HG03045 (cell line): ENCODE measurements around the gene ANAPC1.
"Not testable (repeated sequence)": the region's sequence is repeated elsewhere in the genome, so short reads cannot be mapped to it uniquely, and the experiment has no call there.

Experiments used
- ATAC-seq: cut with Tn5 transposase; IDR thresholded peaks from one replicate; pipeline ENCODE4 v1.9.1; 2021; ENCODE audit warnings: mild to moderate bottlenecking, moderate library complexity; ENCODE audit not compliant: unreplicated experiment

Gene ANAPC1

DNA sequence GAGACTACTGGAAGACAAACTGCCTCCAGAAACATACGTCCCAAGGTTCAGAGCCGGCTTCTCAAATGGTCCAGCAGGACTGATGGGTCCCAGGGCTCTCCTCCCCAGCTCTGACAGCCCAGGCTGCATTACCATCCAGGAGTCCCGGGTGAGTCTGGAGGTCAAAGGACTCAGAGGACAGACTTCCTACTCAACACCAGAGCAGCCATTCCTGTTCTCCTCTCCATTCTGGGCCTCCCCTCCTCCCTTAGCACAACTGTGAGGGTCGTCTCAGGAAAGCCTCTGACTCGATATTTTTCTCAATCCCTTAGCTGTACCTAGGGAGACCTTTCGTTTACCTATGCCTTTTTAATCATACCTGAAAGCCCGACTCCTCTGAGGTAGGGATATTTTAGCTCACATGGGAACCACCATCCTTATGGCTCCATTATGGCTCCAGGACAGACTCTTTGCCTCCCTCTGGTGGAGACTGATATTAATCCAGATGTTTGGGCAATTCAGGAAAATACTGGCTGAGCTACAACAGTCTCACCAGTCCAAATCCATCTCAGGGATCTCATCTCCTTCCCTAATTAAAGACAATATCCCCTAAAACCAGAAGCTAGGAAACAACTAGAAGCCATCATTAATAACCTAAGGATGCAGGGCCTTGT is 70.9 kb downstream of the ANAPC1 start:
- ATAC-seq = not testable (repeated sequence)

GRCh38 chr2:111790633-111791032 is 93.4 kb downstream of the ANAPC1 start:
- ATAC-seq = not testable (repeated sequence)

- not testable (repeated sequence) for ATAC-seq
Measured at GRCh38 chr2:111784081-111784480, 99.9 kb downstream of the ANAPC1 start.

GRCh38 chr2:111782195-111782594 is 101.8 kb downstream of the ANAPC1 start:
- ATAC-seq = not testable (repeated sequence)

DNA sequence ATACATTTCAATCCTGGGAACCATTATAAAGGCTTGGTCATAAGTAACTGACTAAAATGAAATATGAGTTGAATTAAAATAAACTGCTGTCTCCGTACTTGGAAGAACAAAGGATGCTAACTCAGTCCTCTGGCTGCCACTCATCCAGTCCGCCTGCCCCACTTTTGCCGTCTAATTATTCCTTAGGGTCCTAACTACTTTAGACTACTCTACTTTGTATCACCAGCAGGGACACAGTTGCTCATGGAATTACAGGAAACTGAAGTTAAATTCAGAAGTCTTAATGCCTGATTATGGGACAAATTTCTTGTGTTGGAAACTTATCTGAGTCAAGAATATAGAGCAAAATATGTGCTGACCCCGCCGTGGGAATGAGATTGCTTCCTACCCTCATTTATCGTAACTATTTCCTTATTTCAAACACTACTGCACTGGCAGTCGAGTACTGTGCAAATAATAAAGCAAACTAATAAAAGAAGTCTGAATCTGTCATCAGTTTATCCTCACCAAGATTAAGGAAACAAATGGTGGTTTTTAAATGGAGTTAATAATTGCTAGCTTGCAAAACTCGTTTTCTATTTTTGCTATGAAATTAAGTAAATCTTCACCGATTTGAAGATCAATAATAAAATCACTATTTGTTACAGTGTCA is 102.4 kb downstream of the ANAPC1 start:
- ATAC-seq = not testable (repeated sequence)

DNA sequence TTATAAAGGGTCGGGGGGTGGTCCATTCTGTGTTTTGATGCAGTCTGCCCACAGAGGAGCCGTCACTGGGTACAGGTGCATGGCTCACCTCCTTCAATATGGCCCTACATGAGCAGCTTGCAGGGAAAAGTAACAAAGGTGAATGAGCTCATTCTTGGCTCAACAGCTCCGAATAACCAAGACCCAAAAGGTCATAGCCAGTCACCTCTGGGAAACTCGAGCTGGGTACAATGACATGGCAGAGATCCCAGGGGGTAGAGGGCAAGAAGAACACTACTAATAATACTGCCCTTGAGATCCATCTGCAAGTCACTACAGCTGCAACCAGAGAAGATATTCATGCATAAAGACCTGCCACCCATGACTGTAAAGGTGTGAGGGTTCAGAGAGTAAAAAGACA is 106.8 kb downstream of the ANAPC1 start:
- not testable (repeated sequence) for ATAC-seq

GRCh38 chr2:111776296-111776695 is 107.7 kb downstream of the ANAPC1 start:
- ATAC-seq = not testable (repeated sequence)

- not testable (repeated sequence) for ATAC-seq
Measured at GRCh38 chr2:111772180-111772579, 111.8 kb downstream of the ANAPC1 start.

GRCh38 chr2:111770916-111771658 is 112.9 kb downstream of the ANAPC1 start:
- not testable (repeated sequence) for ATAC-seq

- ATAC-seq = not testable (repeated sequence)
Measured at GRCh38 chr2:111768266-111769190, 115.5 kb downstream of the ANAPC1 start.

GRCh38 chr2:111767087-111767486 is 116.9 kb downstream of the ANAPC1 start:
- not testable (repeated sequence) for ATAC-seq

GRCh38 chr2:111766295-111766694 is 117.7 kb downstream of the ANAPC1 start:
- not testable (repeated sequence) for ATAC-seq

GRCh38 chr2:111764151-111764550 is 119.8 kb downstream of the ANAPC1 start:
- ATAC-seq = not testable (repeated sequence)

DNA sequence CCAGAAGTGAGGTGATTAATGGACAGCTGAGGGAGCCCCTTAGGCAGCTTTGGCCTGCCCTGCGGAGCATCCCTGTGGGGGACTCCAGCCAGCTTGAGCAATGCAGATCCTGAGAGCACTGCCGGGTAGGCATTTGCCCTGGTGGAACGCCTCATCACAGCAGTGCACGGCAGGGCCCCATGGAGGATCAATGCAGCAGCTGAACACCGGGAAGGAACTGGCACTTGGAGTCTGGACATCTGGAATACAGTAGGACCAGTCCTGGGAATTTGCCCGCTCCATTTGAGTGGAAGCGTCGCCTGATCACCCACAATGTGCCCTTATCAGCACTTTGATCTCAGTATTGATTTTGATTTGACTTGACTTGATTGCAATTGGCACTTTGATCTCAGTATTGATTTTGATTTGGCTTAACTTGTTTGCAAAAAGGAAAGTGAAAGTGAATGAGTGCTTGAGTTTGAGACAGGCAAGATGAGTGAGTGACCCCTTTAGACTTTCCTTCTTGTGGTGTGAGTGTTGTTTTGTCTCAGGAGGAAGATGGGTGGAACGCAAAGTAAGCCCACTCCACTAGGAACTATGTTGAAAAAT is 123.2 kb downstream of the ANAPC1 start:
- not testable (repeated sequence) for ATAC-seq

DNA sequence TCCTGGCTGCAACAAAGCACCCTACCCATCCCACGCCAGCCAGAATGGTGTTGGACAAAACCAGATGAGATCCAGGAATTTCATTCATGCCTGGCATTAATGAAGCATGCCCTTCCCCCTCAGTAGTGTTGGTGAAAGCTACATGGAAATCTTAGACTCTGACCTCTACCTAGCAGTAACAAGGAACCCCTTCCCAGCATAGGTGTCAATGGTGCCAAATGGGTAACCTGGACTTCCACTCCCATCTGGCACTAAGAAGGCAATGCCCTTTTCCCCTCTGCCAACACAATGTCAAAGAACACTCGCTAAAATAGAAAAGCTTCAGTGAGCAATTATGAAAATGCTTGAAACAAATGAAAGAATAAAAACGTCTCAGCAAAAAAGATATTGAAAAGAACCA is 131.5 kb downstream of the ANAPC1 start:
- ATAC-seq = not testable (repeated sequence)

DNA sequence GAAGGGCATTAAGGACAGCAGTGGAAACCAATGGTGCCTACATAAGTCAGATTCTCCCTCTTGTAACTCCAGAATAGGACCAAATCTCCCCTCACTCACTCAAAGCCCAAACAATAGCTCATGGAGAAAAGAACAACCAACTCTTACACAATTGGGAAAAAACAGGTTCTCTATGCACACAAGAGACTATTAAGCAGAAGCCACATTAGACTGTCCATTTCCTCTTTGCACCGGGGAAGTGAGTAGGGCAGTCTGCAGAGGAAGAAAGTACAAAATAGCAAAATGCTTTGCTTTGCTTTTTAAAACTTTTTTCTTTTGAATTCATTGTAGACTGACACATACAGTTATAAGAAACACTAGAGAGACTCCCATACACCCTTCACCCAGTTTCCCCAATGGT is 133.4 kb downstream of the ANAPC1 start:
- not testable (repeated sequence) for ATAC-seq

DNA sequence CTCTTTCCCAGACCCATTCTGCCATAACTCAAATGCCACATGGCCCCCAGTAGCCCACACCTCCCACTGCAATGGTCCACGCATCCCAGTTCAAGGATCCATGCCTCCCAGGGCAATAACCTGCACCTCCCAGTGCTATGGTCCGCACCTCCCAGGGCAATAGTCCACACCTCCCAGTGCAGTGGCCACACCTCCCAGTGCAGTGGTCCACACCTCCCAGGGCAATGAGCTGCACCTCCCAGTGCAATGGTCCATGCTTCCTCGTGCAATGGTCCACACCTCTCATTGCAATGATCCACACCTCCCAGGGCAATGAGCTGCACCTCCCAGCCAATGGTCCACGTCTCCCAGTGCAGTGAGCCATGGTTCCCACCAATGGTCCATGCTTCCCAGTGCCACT is 135.6 kb downstream of the ANAPC1 start:
- ATAC-seq = not testable (repeated sequence)

GRCh38 chr2:111747410-111748115 is 136.4 kb downstream of the ANAPC1 start:
- ATAC-seq = peak; percentile 70

- not testable (repeated sequence) for ATAC-seq
Measured at GRCh38 chr2:111744751-111745150, 139.2 kb downstream of the ANAPC1 start.

GRCh38 chr2:111741517-111741916 is 142.5 kb downstream of the ANAPC1 start:
- not testable (repeated sequence) for ATAC-seq
